ENCODE data around the gene CACNG4. TPM values are rescaled to one million over a fixed set of nuclear protein-coding genes. Genes with fewer than 3 reads are reported as not detected.

The CACNG4 gene
- total RNA-seq, 1 experiment from 2014 or later = 6.3 TPM

- H3K4me1 ChIP-seq (ENCODE audit: insufficient read depth, low read length) = no peaks in the 10 kb centered on the region
- no peak overlapping the region for H3K9ac ChIP-seq (ENCODE audit: extremely low read depth, insufficient read length, low read length)
- H3K14ac ChIP-seq (ENCODE audit: insufficient read depth, low read length) = no peak overlapping the region
- no peak overlapping the region for H2BK5ac ChIP-seq (ENCODE audit: insufficient read length, low read length)
- no peaks in the 10 kb centered on the region for H3K79me2 ChIP-seq (ENCODE audit: insufficient read depth, low read length)
- no peak overlapping the region for H2BK20ac ChIP-seq (ENCODE audit: low read depth, low read length, poor library complexity, severe bottlenecking)
- H4K91ac ChIP-seq (ENCODE audit: insufficient read length, low read depth, low read length) = no peak overlapping the region
- no peak overlapping the region for H4K5ac ChIP-seq (ENCODE audit: insufficient read length, low read depth, low read length)
- H3K27ac ChIP-seq (ENCODE audit: insufficient read length, low read depth, low read length) = no peak overlapping the region
- Mint-ChIP-seq H3K4me3 (no peak overlapping the region), H3K9me3 (no peaks in the 10 kb centered on the region; a peak in 1 of 5 replicates), H3K27ac (peak overlapping the region in 1 of 3 experiments; percentile 29; a peak in 2 of 7 replicates), H3K27me3 (ENCODE audit: low read depth) (peaks cover 1% of the 10 kb centered on the region; the same call in 1 of the 2 replicates), H3K36me3 (ENCODE audit: insufficient read depth in 1 of 3, low read depth in 3 of 3) (no peaks in the 10 kb centered on the region), H3K4me1 (peaks cover 0 to 3% of the 10 kb centered on the region in 2 experiments; a peak in 2 of 4 replicates)
- no peak overlapping the region for H2BK120ac ChIP-seq (ENCODE audit: low read depth, low read length, poor library complexity, severe bottlenecking)
- H3K27me3 ChIP-seq (ENCODE audit: insufficient read depth, low read length) = no peaks in the 10 kb centered on the region
- H3K79me1 ChIP-seq (ENCODE audit: insufficient read depth, low read depth, low read length, poor library complexity, severe bottlenecking) = no peaks in the 10 kb centered on the region
- no peak overlapping the region for H3K4ac ChIP-seq (ENCODE audit: low read depth, low read length)
- no peak overlapping the region for H3K18ac ChIP-seq (ENCODE audit: insufficient read length, low read depth, low read length)
- no peak overlapping the region for H3K4me2 ChIP-seq (ENCODE audit: insufficient read depth, insufficient read length, low read length)
- H3K56ac ChIP-seq (ENCODE audit: insufficient read length, low read depth, low read length) = no peak overlapping the region
- no CpG with 5 or more reads among the region's 29 CpGs for WGBS (ENCODE audit: extremely low coverage, insufficient read length, low lambda C conversion rate)
- TF ChIP-seq, protein P1, sequence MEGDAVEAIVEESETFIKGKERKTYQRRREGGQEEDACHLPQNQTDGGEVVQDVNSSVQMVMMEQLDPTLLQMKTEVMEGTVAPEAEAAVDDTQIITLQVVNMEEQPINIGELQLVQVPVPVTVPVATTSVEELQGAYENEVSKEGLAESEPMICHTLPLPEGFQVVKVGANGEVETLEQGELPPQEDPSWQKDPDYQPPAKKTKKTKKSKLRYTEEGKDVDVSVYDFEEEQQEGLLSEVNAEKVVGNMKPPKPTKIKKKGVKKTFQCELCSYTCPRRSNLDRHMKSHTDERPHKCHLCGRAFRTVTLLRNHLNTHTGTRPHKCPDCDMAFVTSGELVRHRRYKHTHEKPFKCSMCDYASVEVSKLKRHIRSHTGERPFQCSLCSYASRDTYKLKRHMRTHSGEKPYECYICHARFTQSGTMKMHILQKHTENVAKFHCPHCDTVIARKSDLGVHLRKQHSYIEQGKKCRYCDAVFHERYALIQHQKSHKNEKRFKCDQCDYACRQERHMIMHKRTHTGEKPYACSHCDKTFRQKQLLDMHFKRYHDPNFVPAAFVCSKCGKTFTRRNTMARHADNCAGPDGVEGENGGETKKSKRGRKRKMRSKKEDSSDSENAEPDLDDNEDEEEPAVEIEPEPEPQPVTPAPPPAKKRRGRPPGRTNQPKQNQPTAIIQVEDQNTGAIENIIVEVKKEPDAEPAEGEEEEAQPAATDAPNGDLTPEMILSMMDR (conservative IDR thresholded peaks at IDR 0.05) = no peak
- no peaks in the 10 kb centered on the region for H3K9me3 ChIP-seq (ENCODE audit: control insufficient read depth, low read depth, low read length)
- H4K20me1 ChIP-seq (ENCODE audit: control insufficient read depth, insufficient read depth, insufficient read length) = no peaks in the 10 kb centered on the region
- no peak overlapping the region for H2BK15ac ChIP-seq (ENCODE audit: low read depth, low read length)
- no peak overlapping the region for H4K8ac ChIP-seq (replicated peaks; ENCODE audit: insufficient read length, low read depth, low read length)
- H3K23ac ChIP-seq (ENCODE audit: insufficient read length, low read depth, low read length) = no peak overlapping the region
- peak; percentile 29 for DNase-seq
- no peak overlapping the region for H2BK12ac ChIP-seq (ENCODE audit: insufficient read length, low read depth, low read length)
- no peak overlapping the region for H2AFZ ChIP-seq (ENCODE audit: low read length)
- H3T11ph ChIP-seq (ENCODE audit: low read length) = no peak overlapping the region
- H3K23me2 ChIP-seq (ENCODE audit: insufficient read length, low read depth, low read length, poor library complexity, severe bottlenecking) = no peaks in the 10 kb centered on the region
- no peak overlapping the region for H2AK5ac ChIP-seq (ENCODE audit: insufficient read length, low read length)
These were observed 91.6 kb downstream of the CACNG4 start for GRCh38 chr17:67055811-67056745.

Measured in H9 (cell line).